Trophoblast cell (in vitro differentiated cells and primary cell): ENCODE measurements around the gene RUVBL1.

Experiments used
- DNase-seq, 2 donors: peaks; one replicate each; pipeline ENCODE4 v3.0.0-alpha.2; 2016
- H2AFZ ChIP-seq: 2 replicates; pipeline ENCODE4 v1.6.1; 2013; ENCODE audit warnings: low read length, moderate library complexity, mild to moderate bottlenecking; ENCODE audit not compliant: insufficient read depth, poor library complexity
- H2AK5ac ChIP-seq: 2 replicates; pipeline ENCODE4 v1.6.1; 2013; ENCODE audit warnings: mild to moderate bottlenecking, low read length
- H2BK120ac ChIP-seq: 2 replicates; pipeline ENCODE4 v1.6.1; 2013; ENCODE audit warnings: low read length, mild to moderate bottlenecking, moderate library complexity; ENCODE audit not compliant: insufficient read depth, poor library complexity
- H2BK12ac ChIP-seq: 2 replicates; pipeline ENCODE4 v1.6.1; 2013; ENCODE audit warnings: mild to moderate bottlenecking, low read length, moderate library complexity
- H2BK5ac ChIP-seq: 2 replicates; pipeline ENCODE4 v1.6.1; 2013; ENCODE audit warnings: low read length, low read depth, moderate library complexity, mild to moderate bottlenecking; ENCODE audit not compliant: poor library complexity
- H3K14ac ChIP-seq: 2 replicates; pipeline ENCODE4 v1.6.1; 2013; ENCODE audit warnings: mild to moderate bottlenecking, low read length
- H3K18ac ChIP-seq: 2 replicates; pipeline ENCODE4 v1.6.1; 2013; ENCODE audit warnings: mild to moderate bottlenecking, low read length
- H3K23ac ChIP-seq: 2 replicates; pipeline ENCODE4 v1.6.1; 2013; ENCODE audit warnings: low read length
- H3K27ac ChIP-seq: 2 replicates; pipeline ENCODE4 v1.5.1; 2013; ENCODE audit warnings: low read depth, mild to moderate bottlenecking, inconsistent platforms, low read length, moderate library complexity
- H3K27me3 ChIP-seq: 2 replicates; pipeline ENCODE4 v1.6.1; 2013; ENCODE audit warnings: inconsistent platforms, mild to moderate bottlenecking, low read length, moderate library complexity; ENCODE audit not compliant: insufficient read depth
- H3K36me3 ChIP-seq, 2 experiments: 1 replicate in 1 of 2; 2 replicates in 1 of 2; pipeline ENCODE4 v1.6.1; 2013; ENCODE audit warnings: low read length in 2 of 2, mild to moderate bottlenecking in 2 of 2, moderate library complexity in 1 of 2; ENCODE audit not compliant: insufficient read depth in 2 of 2, control insufficient read depth in 1 of 2
- H3K4ac ChIP-seq: 2 replicates; pipeline ENCODE4 v1.6.1; 2013; ENCODE audit warnings: low read depth, mild to moderate bottlenecking, low read length, moderate library complexity
- H3K4me1 ChIP-seq, 2 experiments: 1 replicate in 1 of 2; 2 replicates in 1 of 2; pipeline ENCODE4 v1.6.1; 2013; ENCODE audit warnings: low read length in 2 of 2, mild to moderate bottlenecking in 2 of 2, moderate library complexity in 1 of 2; ENCODE audit not compliant: insufficient read depth in 2 of 2, control insufficient read depth in 1 of 2
- H3K4me2 ChIP-seq: 2 replicates; pipeline ENCODE4 v1.6.1; 2013; ENCODE audit warnings: inconsistent platforms, mild to moderate bottlenecking, low read length, moderate library complexity
- H3K4me3 ChIP-seq: 2 replicates; pipeline ENCODE4 v1.5.1; 2013; ENCODE audit warnings: mild to moderate bottlenecking, low read depth, low read length, inconsistent platforms
- H3K79me1 ChIP-seq: one replicate; pipeline ENCODE4 v1.6.1; 2013; ENCODE audit warnings: low read length
- H3K79me2 ChIP-seq: 2 replicates; pipeline ENCODE4 v1.6.1; 2013; ENCODE audit warnings: low read length, mild to moderate bottlenecking; ENCODE audit not compliant: control insufficient read depth, insufficient read depth, poor library complexity
- H3K9ac ChIP-seq: 2 replicates; pipeline ENCODE4 v1.6.1; 2013; ENCODE audit warnings: mild to moderate bottlenecking, low read length
- H3K9me3 ChIP-seq: 2 replicates; pipeline ENCODE4 v1.6.1; 2013; ENCODE audit warnings: low read depth, mild to moderate bottlenecking, control low read depth, inconsistent platforms, low read length; ENCODE audit not compliant: insufficient read depth
- H4K12ac ChIP-seq: 2 replicates; pipeline ENCODE4 v1.6.1; 2013; ENCODE audit warnings: low read depth, mild to moderate bottlenecking, low read length, moderate library complexity
- H4K8ac ChIP-seq: 2 replicates; pipeline ENCODE4 v1.6.1; 2013; ENCODE audit warnings: low read depth, mild to moderate bottlenecking, low read length, moderate library complexity
- H4K91ac ChIP-seq: one replicate; pipeline ENCODE4 v1.6.1; 2013; ENCODE audit warnings: low read depth, mild to moderate bottlenecking, low read length, moderate library complexity
- WGBS: extraction: QIAGEN DNeasy Blood & Tissue Kit; methylation state at CpG from one replicate; pipeline ENCODE4 v1.1.7; 2013; ENCODE audit warnings: missing lambda C conversion rate; ENCODE audit not compliant: insufficient read length, insufficient coverage; ENCODE audit errors: extremely low coverage; 5-methylcytosine and 5-hydroxymethylcytosine counted together

Gene RUVBL1

GRCh38 chr3:128089135-128089534 is 34.5 kb downstream of the RUVBL1 start:
- Histone ChIP-seq H3K79me1 (no peaks in the 10 kb centered on the region), H3K23ac (no peak overlapping the region), H3K4me2 (no peak overlapping the region), H3K9me3 (no peaks in the 10 kb centered on the region), H3K18ac (no peak overlapping the region), H2BK12ac (no peak overlapping the region), H3K4ac (no peak overlapping the region), H2BK5ac (no peak overlapping the region), H3K4me1 (no peaks in the 10 kb centered on the region), H4K91ac (no peak overlapping the region), H3K4me3 (no peak overlapping the region), H3K9ac (no peak overlapping the region), H4K8ac (no peak overlapping the region), H3K27ac (no peak overlapping the region), H3K27me3 (no peaks in the 10 kb centered on the region), H3K36me3 (peaks cover 3 to 23% of the 10 kb centered on the region in 2 experiments), H2AK5ac (no peak overlapping the region), H3K79me2 (no peaks in the 10 kb centered on the region), H4K12ac (no peak overlapping the region), H3K14ac (no peak overlapping the region), H2AFZ (no peak overlapping the region), H2BK120ac (no peak overlapping the region)
- no peak for DNase-seq
- no CpG with 5 or more reads among the region's 1 CpG for WGBS

GRCh38 chr3:128084675-128085021 is 39.0 kb downstream of the RUVBL1 start:
- Histone ChIP-seq H2BK12ac (no peak overlapping the region), H3K14ac (no peak overlapping the region), H3K4me1 (no peaks in the 10 kb centered on the region), H3K4ac (no peak overlapping the region), H3K18ac (no peak overlapping the region), H2AFZ (no peak overlapping the region), H2BK120ac (no peak overlapping the region), H3K36me3 (peaks cover 15 to 43% of the 10 kb centered on the region in 2 experiments), H3K27me3 (no peaks in the 10 kb centered on the region), H3K23ac (no peak overlapping the region), H3K9ac (no peak overlapping the region), H3K9me3 (no peaks in the 10 kb centered on the region), H3K4me2 (no peak overlapping the region), H3K4me3 (no peak overlapping the region), H3K79me2 (no peaks in the 10 kb centered on the region), H2BK5ac (no peak overlapping the region), H4K8ac (no peak overlapping the region), H4K12ac (no peak overlapping the region), H2AK5ac (no peak overlapping the region), H3K27ac (no peak overlapping the region), H4K91ac (no peak overlapping the region), H3K79me1 (no peaks in the 10 kb centered on the region)
- no CpG with 5 or more reads among the region's 6 CpGs for WGBS
- DNase-seq: no peak

- DNase-seq: no peak
- no peak overlapping the region for H4K91ac ChIP-seq
- no CpG with 5 or more reads among the region's 9 CpGs for WGBS
- no peak overlapping the region for H3K14ac ChIP-seq
- H4K12ac ChIP-seq: no peak overlapping the region
- no peak overlapping the region for H3K9ac ChIP-seq
- no peaks in the 10 kb centered on the region for H3K4me1 ChIP-seq
- H3K18ac ChIP-seq: no peak overlapping the region
- no peak overlapping the region for H2BK120ac ChIP-seq
- no peak overlapping the region for H3K4me3 ChIP-seq
- no peak overlapping the region for H3K4me2 ChIP-seq
- no peak overlapping the region for H2AK5ac ChIP-seq
- no peaks in the 10 kb centered on the region for H3K27me3 ChIP-seq
- H4K8ac ChIP-seq: no peak overlapping the region
- H3K27ac ChIP-seq: no peak overlapping the region
- H3K9me3 ChIP-seq: no peaks in the 10 kb centered on the region
- H2BK5ac ChIP-seq: no peak overlapping the region
- no peak overlapping the region for H2AFZ ChIP-seq
- H3K79me1 ChIP-seq: no peaks in the 10 kb centered on the region
- H3K79me2 ChIP-seq: no peaks in the 10 kb centered on the region
- no peak overlapping the region for H3K4ac ChIP-seq
- peaks cover 15 to 47% of the 10 kb centered on the region in 2 experiments for H3K36me3 ChIP-seq
- no peak overlapping the region for H2BK12ac ChIP-seq
- no peak overlapping the region for H3K23ac ChIP-seq
These were observed 39.5 kb downstream of the RUVBL1 start for GRCh38 chr3:128083980-128084674.

- Histone ChIP-seq H3K27ac (no peak overlapping the region), H3K79me2 (no peaks in the 10 kb centered on the region), H3K23ac (no peak overlapping the region), H3K27me3 (no peaks in the 10 kb centered on the region), H4K8ac (no peak overlapping the region), H3K4me2 (no peak overlapping the region), H3K9ac (no peak overlapping the region), H2AK5ac (no peak overlapping the region), H3K9me3 (no peaks in the 10 kb centered on the region), H3K36me3 (peaks cover 18 to 52% of the 10 kb centered on the region in 2 experiments), H3K14ac (no peak overlapping the region), H3K79me1 (no peaks in the 10 kb centered on the region), H3K4ac (no peak overlapping the region), H2BK5ac (no peak overlapping the region), H2BK12ac (no peak overlapping the region), H4K91ac (no peak overlapping the region), H3K4me3 (no peak overlapping the region), H2AFZ (no peak overlapping the region), H4K12ac (no peak overlapping the region), H3K4me1 (no peaks in the 10 kb centered on the region), H2BK120ac (no peak overlapping the region), H3K18ac (no peak overlapping the region)
- no CpG with 5 or more reads among the region's 10 CpGs for WGBS
- DNase-seq: no peak
These were observed 40.2 kb downstream of the RUVBL1 start for GRCh38 chr3:128083396-128083795.
